ENCODE measurements around the gene FAM43A.

Gene FAM43A

GRCh38 chr3:194688946-194689345 lies 3.3 kb downstream of the FAM43A start:
- H3K23ac ChIP-seq (ENCODE audit: low read length in 2 of 2): no peak overlapping the region
- H3K4me2 ChIP-seq (ENCODE audit: low read length, poor library complexity, severe bottlenecking): no peak overlapping the region
- H3K4ac ChIP-seq (ENCODE audit: low read depth in 1 of 2, low read length in 2 of 2): no peak overlapping the region
- H2BK15ac ChIP-seq (ENCODE audit: low read depth, poor library complexity, severe bottlenecking): no peak overlapping the region
- peaks cover 41% of the 10 kb centered on the region for H3K4me1 ChIP-seq (ENCODE audit: control insufficient read depth, insufficient read depth, low read depth, low read length)
- H4K91ac ChIP-seq (ENCODE audit: low read length): peak overlapping the region; percentile 67
- H2BK5ac ChIP-seq (ENCODE audit: low read depth, low read length, poor library complexity, severe bottlenecking): no peak overlapping the region
- H3K18ac ChIP-seq (ENCODE audit: low read depth in 1 of 2, low read length in 2 of 2): peak overlapping the region in 1 of 2 experiments; percentile 12
- H3K27me3 ChIP-seq (ENCODE audit: control insufficient read depth in 1 of 2, insufficient read depth in 1 of 2, low read length in 2 of 2): peaks cover 0 to 19% of the 10 kb centered on the region in 2 experiments
- H3K4me3 ChIP-seq (ENCODE audit: insufficient read depth in 1 of 2, low read depth in 1 of 2, low read length in 2 of 2): peak overlapping the region in 1 of 2 experiments; percentile 91
- 68% methylated on average over 6 of the region's 6 CpGs for WGBS
- H3K9ac ChIP-seq (ENCODE audit: low read length): peak overlapping the region; percentile 91
- H4K8ac ChIP-seq (ENCODE audit: low read length): no peak overlapping the region
- H3K14ac ChIP-seq (ENCODE audit: low read length in 2 of 2): no peak overlapping the region
- no peak for DNase-seq
- no peaks in the 10 kb centered on the region for H3K9me3 ChIP-seq (ENCODE audit: control insufficient read depth, low read length)
- H3K79me1 ChIP-seq (replicated peaks; ENCODE audit: low read length, poor library complexity, severe bottlenecking): peaks cover 1% of the 10 kb centered on the region
- peak overlapping the region; percentile 85 for H2BK120ac ChIP-seq (ENCODE audit: low read depth, low read length)
- H2BK12ac ChIP-seq (ENCODE audit: low read length in 2 of 2): peak overlapping the region in 1 of 2 experiments; percentile 52
- H3K27ac ChIP-seq (ENCODE audit: low read length, poor library complexity, severe bottlenecking): no peak overlapping the region
- no peak overlapping the region for H2AK5ac ChIP-seq (ENCODE audit: low read length, severe bottlenecking)
- peaks cover 5 to 10% of the 10 kb centered on the region in 2 experiments for H3K36me3 ChIP-seq (ENCODE audit: control insufficient read depth in 1 of 2, insufficient read depth in 2 of 2, low read depth in 1 of 2, low read length in 2 of 2)
- no peak overlapping the region for H2AFZ ChIP-seq (ENCODE audit: low read depth, low read length)

DNA sequence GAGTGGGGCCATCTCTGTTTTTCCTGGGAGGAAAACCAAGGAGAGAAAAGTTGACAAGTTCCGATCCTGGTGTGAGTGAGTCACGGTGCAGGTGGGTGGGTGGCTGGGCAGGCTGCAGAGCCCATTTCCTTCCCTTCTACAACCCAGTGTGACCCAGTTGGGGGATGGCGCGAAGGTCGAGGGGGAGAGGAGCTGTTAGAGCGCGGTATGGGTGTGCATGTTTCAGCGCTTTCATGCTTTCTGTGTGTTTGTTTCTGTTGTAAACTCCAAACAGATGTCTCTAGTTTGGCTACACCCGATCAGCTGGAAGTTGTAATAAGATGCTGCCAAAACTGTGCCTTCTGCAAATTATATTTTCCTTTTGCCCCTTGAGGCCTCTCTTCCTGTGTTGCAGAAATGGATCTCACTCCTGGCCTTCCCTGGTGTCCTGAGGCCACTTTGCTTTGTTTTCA lies 3.8 kb downstream of the FAM43A start:
- peaks cover 1% of the 10 kb centered on the region for H3K79me1 ChIP-seq (replicated peaks; ENCODE audit: low read length, poor library complexity, severe bottlenecking)
- H3K4me2 ChIP-seq (ENCODE audit: low read length, poor library complexity, severe bottlenecking): no peak overlapping the region
- H3K18ac ChIP-seq (ENCODE audit: low read depth in 1 of 2, low read length in 2 of 2): no peak overlapping the region
- peaks cover 41% of the 10 kb centered on the region for H3K4me1 ChIP-seq (ENCODE audit: control insufficient read depth, insufficient read depth, low read depth, low read length)
- no peak overlapping the region for H3K4ac ChIP-seq (ENCODE audit: low read depth in 1 of 2, low read length in 2 of 2)
- H3K14ac ChIP-seq (ENCODE audit: low read length in 2 of 2): no peak overlapping the region
- H3K27ac ChIP-seq (ENCODE audit: low read length, poor library complexity, severe bottlenecking): no peak overlapping the region
- H4K91ac ChIP-seq (ENCODE audit: low read length): no peak overlapping the region
- H3K9me3 ChIP-seq (ENCODE audit: control insufficient read depth, low read length): no peaks in the 10 kb centered on the region
- peak overlapping the region in 1 of 2 experiments; percentile 10 for H2BK12ac ChIP-seq (ENCODE audit: low read length in 2 of 2)
- peak overlapping the region; percentile 91 for H3K9ac ChIP-seq (ENCODE audit: low read length)
- no peak overlapping the region for H2BK5ac ChIP-seq (ENCODE audit: low read depth, low read length, poor library complexity, severe bottlenecking)
- H2BK120ac ChIP-seq (ENCODE audit: low read depth, low read length): no peak overlapping the region
- H2BK15ac ChIP-seq (ENCODE audit: low read depth, poor library complexity, severe bottlenecking): no peak overlapping the region
- peak overlapping the region in 1 of 2 experiments; percentile 91 for H3K4me3 ChIP-seq (ENCODE audit: insufficient read depth in 1 of 2, low read depth in 1 of 2, low read length in 2 of 2)
- DNase-seq: peak; percentile 60
- WGBS: 40% methylated on average over 9 of the region's 9 CpGs
- H4K8ac ChIP-seq (ENCODE audit: low read length): no peak overlapping the region
- peaks cover 5 to 10% of the 10 kb centered on the region in 2 experiments for H3K36me3 ChIP-seq (ENCODE audit: control insufficient read depth in 1 of 2, insufficient read depth in 2 of 2, low read depth in 1 of 2, low read length in 2 of 2)
- no peak overlapping the region for H3K23ac ChIP-seq (ENCODE audit: low read length in 2 of 2)
- peaks cover 2 to 17% of the 10 kb centered on the region in 2 experiments for H3K27me3 ChIP-seq (ENCODE audit: control insufficient read depth in 1 of 2, insufficient read depth in 1 of 2, low read length in 2 of 2)
- H2AK5ac ChIP-seq (ENCODE audit: low read length, severe bottlenecking): no peak overlapping the region
- H2AFZ ChIP-seq (ENCODE audit: low read depth, low read length): no peak overlapping the region

- Histone ChIP-seq H2AK5ac (ENCODE audit: low read length, severe bottlenecking) (peak overlapping the region; percentile 15), H3K4me2 (ENCODE audit: low read length, poor library complexity, severe bottlenecking) (no peak overlapping the region), H3K27ac (ENCODE audit: low read length, poor library complexity, severe bottlenecking) (no peak overlapping the region), H3K9me3 (ENCODE audit: control insufficient read depth, low read length) (no peaks in the 10 kb centered on the region), H4K8ac (ENCODE audit: low read length) (no peak overlapping the region), H3K18ac (ENCODE audit: low read depth in 1 of 2, low read length in 2 of 2) (no peak overlapping the region), H2AFZ (ENCODE audit: low read depth, low read length) (no peak overlapping the region), H2BK15ac (ENCODE audit: low read depth, poor library complexity, severe bottlenecking) (no peak overlapping the region), H3K14ac (ENCODE audit: low read length in 2 of 2) (no peak overlapping the region), H2BK5ac (ENCODE audit: low read depth, low read length, poor library complexity, severe bottlenecking) (no peak overlapping the region), H3K4me3 (ENCODE audit: insufficient read depth in 1 of 2, low read depth in 1 of 2, low read length in 2 of 2) (no peak overlapping the region), H3K23ac (ENCODE audit: low read length in 2 of 2) (no peak overlapping the region), H3K36me3 (ENCODE audit: control insufficient read depth in 1 of 2, insufficient read depth in 2 of 2, low read depth in 1 of 2, low read length in 2 of 2) (peaks cover 5 to 10% of the 10 kb centered on the region in 2 experiments), H4K91ac (ENCODE audit: low read length) (no peak overlapping the region), H3K79me1 (replicated peaks; ENCODE audit: low read length, poor library complexity, severe bottlenecking) (peaks cover 1% of the 10 kb centered on the region), H3K27me3 (ENCODE audit: control insufficient read depth in 1 of 2, insufficient read depth in 1 of 2, low read length in 2 of 2) (peaks cover 13 to 30% of the 10 kb centered on the region in 2 experiments), H3K4me1 (ENCODE audit: control insufficient read depth, insufficient read depth, low read depth, low read length) (peaks cover 40% of the 10 kb centered on the region), H3K9ac (ENCODE audit: low read length) (no peak overlapping the region), H2BK120ac (ENCODE audit: low read depth, low read length) (no peak overlapping the region), H3K4ac (ENCODE audit: low read depth in 1 of 2, low read length in 2 of 2) (no peak overlapping the region), H2BK12ac (ENCODE audit: low read length in 2 of 2) (no peak overlapping the region)
- DNase-seq: no peak
- 91% methylated on average over 5 of the region's 8 CpGs for WGBS
These were observed 5.1 kb downstream of the FAM43A start for GRCh38 chr3:194690501-194691372.

- H3K79me1 ChIP-seq (replicated peaks; ENCODE audit: low read length, poor library complexity, severe bottlenecking): peaks cover 1% of the 10 kb centered on the region
- no peak overlapping the region for H3K4ac ChIP-seq (ENCODE audit: low read depth in 1 of 2, low read length in 2 of 2)
- H2AK5ac ChIP-seq (ENCODE audit: low read length, severe bottlenecking): peak overlapping the region; percentile 55
- peaks cover 5 to 10% of the 10 kb centered on the region in 2 experiments for H3K36me3 ChIP-seq (ENCODE audit: control insufficient read depth in 1 of 2, insufficient read depth in 2 of 2, low read depth in 1 of 2, low read length in 2 of 2)
- 82% methylated on average over 12 of the region's 15 CpGs for WGBS
- H3K4me2 ChIP-seq (ENCODE audit: low read length, poor library complexity, severe bottlenecking): no peak overlapping the region
- no peak for DNase-seq
- no peak overlapping the region for H4K91ac ChIP-seq (ENCODE audit: low read length)
- no peaks in the 10 kb centered on the region for H3K9me3 ChIP-seq (ENCODE audit: control insufficient read depth, low read length)
- no peak overlapping the region for H4K8ac ChIP-seq (ENCODE audit: low read length)
- no peak overlapping the region for H3K18ac ChIP-seq (ENCODE audit: low read depth in 1 of 2, low read length in 2 of 2)
- peaks cover 30% of the 10 kb centered on the region for H3K4me1 ChIP-seq (ENCODE audit: control insufficient read depth, insufficient read depth, low read depth, low read length)
- peaks cover 20 to 34% of the 10 kb centered on the region in 2 experiments for H3K27me3 ChIP-seq (ENCODE audit: control insufficient read depth in 1 of 2, insufficient read depth in 1 of 2, low read length in 2 of 2)
- no peak overlapping the region for H2BK120ac ChIP-seq (ENCODE audit: low read depth, low read length)
- no peak overlapping the region for H3K23ac ChIP-seq (ENCODE audit: low read length in 2 of 2)
- H3K9ac ChIP-seq (ENCODE audit: low read length): peak overlapping the region; percentile 1
- H2BK15ac ChIP-seq (ENCODE audit: low read depth, poor library complexity, severe bottlenecking): no peak overlapping the region
- H2BK5ac ChIP-seq (ENCODE audit: low read depth, low read length, poor library complexity, severe bottlenecking): no peak overlapping the region
- H3K4me3 ChIP-seq (ENCODE audit: insufficient read depth in 1 of 2, low read depth in 1 of 2, low read length in 2 of 2): no peak overlapping the region
- peak overlapping the region; percentile 54 for H3K27ac ChIP-seq (ENCODE audit: low read length, poor library complexity, severe bottlenecking)
- no peak overlapping the region for H2AFZ ChIP-seq (ENCODE audit: low read depth, low read length)
- H2BK12ac ChIP-seq (ENCODE audit: low read length in 2 of 2): peak overlapping the region in 1 of 2 experiments; percentile 55
- H3K14ac ChIP-seq (ENCODE audit: low read length in 2 of 2): peak overlapping the region in 1 of 2 experiments; percentile 57
These were observed 6.0 kb downstream of the FAM43A start for GRCh38 chr3:194691481-194692283.
